T47D (cell line): ENCODE results near the gene TRAK1.

Source experiments
- DNase-seq, 2 experiments: peaks; one replicate each; pipeline versions ENCODE4 v3.0.0 to v3.0.0-alpha.2; 2011 to 2012; ENCODE audit warnings: low read depth in 1 of 2, low spot score in 1 of 2
- JUND ChIP-seq: IDR thresholded peaks from 2 replicates; pipeline ENCODE4 v1.6.1; 2012; ENCODE audit warnings: low read depth
- in situ Hi-C: cut with HindIII; loops from 2 replicates; pipeline ENCODE4 v1.10.0; 2016; ENCODE audit warnings: low sequenced_read_pairs, low pct_unique_long_range_greater_than_20kb

The TRAK1 gene

GRCh38 chr3:42164656-42165055 is 73.5 kb downstream of the TRAK1 start:
- in situ Hi-C loops: no loop called here
- TF ChIP-seq JUND: no peak
- no peak for DNase-seq

DNA sequence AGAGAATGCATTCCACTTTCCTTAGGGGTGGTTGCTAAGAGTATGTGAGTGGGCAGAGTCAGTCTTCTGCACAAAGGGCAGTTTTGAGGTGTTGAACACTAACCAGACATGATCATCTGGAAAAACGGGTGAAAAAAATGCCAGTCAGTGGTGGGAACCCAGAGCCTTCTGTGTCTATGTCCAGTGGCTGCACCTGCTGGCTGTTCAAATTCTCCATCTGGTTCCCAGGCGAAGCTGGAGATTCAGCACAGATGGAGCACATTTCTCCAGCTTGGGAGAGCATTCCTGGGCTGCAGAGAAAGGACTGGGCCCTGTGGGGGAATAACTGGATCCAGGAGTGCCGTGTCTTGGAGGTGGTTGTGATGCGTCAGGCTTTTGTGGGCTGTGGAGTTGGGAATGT is 74.1 kb downstream of the TRAK1 start:
- in situ Hi-C loops: no loop called here
- TF ChIP-seq JUND: no peak
- no peak for DNase-seq

DNA sequence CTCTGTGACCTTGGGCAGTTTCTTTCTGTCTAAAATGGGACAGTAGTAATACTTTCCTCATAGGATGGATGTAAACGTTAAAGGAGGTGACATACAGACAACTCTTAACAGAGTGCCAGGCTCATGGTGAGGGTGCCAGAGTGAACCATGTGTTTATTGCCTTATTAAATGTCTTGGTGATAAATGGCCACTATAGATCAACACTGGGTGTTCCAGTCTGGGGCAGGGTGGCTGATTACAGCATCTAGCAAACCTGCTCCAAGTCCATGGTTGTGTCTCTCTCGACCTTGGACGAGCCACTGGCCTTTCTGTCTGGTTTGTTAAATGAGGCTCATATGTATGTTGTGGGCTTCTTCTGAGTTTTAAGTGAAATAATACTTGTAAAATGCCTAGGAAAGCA is 75.1 kb downstream of the TRAK1 start:
- in situ Hi-C loops: no loop called here
- TF ChIP-seq JUND: no peak
- DNase-seq: no peak

GRCh38 chr3:42166662-42167300 is 75.6 kb downstream of the TRAK1 start:
- TF ChIP-seq JUND: no peak
- no peak for DNase-seq
- in situ Hi-C loops: no loop called here

GRCh38 chr3:42169579-42170120 is 78.5 kb downstream of the TRAK1 start:
- DNase-seq: no peak
- in situ Hi-C loops: no loop called here
- no peak for TF ChIP-seq JUND

DNA sequence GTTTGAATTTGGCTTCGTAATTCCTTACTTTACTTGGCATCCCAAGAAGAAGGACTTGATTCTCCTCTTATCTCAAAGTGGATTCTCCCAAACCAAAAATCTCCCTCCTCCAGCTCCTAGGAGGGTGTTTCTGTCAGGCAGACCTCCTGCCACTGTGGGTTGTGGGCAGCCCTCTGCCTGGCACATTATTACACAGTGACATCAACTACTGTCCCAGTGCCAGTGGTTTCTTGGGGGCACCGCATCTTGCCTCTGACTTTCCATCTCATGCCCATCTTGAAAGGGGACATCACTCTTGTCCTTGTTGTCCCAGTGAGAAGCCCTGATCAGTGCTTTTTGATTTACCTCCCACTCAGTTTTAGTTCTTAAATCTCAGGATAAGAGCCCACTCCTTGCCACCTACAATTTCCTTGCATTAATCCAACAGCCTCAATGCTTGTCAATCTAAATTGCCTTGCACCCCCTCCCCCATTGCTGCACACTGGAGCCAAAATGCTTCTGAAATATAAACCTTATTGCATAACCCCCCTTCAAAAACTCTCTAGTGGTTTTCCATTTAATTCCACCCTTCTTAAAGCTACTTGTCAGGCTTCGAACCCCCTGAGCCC is 81.0 kb downstream of the TRAK1 start:
- TF ChIP-seq JUND: no peak
- in situ Hi-C loops: no loop called here
- DNase-seq: no peak

DNA sequence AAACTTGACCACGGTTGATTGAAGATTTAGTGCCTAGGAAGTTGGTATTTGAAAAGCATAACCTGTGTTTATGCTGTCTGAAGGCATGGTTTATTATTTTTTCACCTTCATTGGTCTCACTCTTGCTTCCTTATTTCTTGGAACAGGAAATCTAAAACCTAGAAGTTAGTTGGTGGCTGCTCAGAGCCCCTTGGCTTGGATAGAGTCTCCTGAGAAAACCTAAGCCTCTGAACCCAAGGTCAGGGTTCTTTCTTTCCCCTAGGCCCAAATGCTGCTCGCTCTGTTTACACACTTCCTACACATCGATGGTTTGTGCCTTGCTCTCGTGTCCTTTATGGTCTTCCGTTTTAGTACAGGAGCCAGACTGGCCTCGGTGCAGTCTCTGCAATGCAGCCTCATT is 82.2 kb downstream of the TRAK1 start:
- TF ChIP-seq JUND: no peak
- in situ Hi-C loops: no loop called here

DNA sequence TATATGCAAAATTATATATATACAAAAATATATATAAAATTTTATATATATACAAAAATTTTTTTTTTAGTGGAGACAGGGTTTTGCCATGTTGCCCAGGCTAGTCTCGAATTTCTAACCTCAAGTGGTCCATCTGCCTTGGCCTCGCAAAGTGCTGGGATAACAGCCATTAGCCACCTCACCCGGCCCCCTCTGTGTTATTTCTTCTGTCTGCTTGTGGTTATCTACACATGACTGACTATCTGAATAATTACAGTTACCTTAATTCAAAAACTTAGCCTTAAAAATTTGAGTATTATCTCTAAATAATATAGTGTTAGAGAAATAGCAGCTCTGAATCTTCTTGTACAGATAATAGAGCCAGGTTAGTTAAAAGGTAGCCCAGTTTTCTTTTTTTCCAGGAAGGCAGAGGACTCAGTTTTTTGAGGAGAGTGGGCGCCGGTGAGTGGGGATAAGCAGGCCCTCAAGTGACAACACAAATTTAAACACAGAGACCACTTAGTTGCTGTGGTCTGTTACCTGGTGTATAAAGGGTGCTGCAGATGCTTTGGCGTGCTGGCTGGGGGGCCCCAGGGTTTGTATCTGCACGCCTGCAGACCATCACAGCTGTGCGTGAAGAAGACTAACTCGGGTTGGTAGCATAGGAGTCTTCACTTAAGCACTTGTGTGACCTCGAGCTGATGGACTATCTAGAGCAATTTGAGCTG is 83.7 kb downstream of the TRAK1 start:
- in situ Hi-C loops: no loop called here
- TF ChIP-seq JUND: no peak
- no peak for DNase-seq

More for the DNA sequence above, 82.2 kb downstream of the TRAK1 start:
- no peak for DNase-seq

- in situ Hi-C loops: no loop called here
- TF ChIP-seq JUND: no peak
- DNase-seq: no peak
Observed at GRCh38 chr3:42175386-42176240, 84.5 kb downstream of the TRAK1 start.

- TF ChIP-seq JUND: no peak
- in situ Hi-C loops: no loop called here
- DNase-seq: no peak
Observed at GRCh38 chr3:42176242-42177034, 85.3 kb downstream of the TRAK1 start.

DNA sequence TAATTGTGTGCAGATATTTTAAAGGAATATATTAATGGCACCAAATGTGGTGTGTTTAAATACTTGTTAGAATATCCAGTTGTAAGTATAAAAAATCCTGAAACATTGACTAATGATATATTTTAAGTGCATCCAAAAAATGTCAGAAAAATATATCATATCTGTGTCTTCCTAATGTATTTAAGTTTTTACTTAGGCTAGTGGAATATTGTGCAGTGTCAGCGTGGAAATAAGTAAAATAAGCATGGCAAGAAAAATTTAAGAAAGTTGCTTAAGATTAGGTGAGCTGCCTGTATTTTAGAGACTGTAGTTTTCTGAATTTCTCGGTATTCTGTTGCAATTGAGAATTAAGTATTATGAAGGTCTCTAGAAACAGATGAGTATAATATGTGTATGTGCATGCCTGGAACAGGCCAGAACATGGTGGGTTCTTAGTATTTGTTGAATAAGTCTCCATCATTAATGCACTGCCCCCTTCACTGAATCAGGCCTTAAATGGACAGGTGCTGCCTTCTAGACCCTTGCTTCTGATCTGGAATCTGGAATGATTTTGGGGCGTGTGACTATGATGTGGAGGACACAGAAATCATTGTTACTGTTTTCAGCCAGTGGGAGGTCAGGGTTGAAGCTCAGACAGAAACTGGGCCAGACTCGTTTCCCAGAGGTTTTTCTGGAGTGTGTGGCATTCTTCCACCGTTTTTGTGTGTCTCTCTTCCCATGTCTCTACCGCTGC is 86.1 kb downstream of the TRAK1 start:
- no peak for DNase-seq
- in situ Hi-C loops: no loop called here
- TF ChIP-seq JUND: no peak

DNA sequence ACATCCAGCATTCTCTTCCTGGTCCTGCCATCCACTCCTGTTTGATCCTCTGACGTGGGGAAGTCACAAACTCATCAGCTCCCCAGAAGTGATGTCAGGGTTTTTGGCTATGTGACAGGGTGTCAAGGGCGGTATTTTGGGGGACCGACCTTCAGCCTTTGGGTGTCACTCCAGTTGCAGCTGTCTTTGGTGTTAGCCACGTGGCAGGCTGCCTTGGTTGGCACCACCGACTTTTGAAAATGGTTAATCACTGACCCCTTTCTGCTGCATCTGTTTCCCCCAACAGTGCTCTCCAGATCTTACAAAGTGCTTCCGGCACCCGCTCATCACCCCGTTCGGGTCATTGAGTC is 86.6 kb downstream of the TRAK1 start:
- TF ChIP-seq JUND: no peak
- DNase-seq: no peak
- in situ Hi-C loops: no loop called here
